Inflammatory macrophage treated with lipopolysaccharide for 4 hours (primary cell): Measurements from ENCODE around the gene RFX4.

ENCODE experiments used
- DNase-seq: peaks from one replicate; pipeline ENCODE4 v3.0.0-alpha.2; 2020

The RFX4 gene

DNA sequence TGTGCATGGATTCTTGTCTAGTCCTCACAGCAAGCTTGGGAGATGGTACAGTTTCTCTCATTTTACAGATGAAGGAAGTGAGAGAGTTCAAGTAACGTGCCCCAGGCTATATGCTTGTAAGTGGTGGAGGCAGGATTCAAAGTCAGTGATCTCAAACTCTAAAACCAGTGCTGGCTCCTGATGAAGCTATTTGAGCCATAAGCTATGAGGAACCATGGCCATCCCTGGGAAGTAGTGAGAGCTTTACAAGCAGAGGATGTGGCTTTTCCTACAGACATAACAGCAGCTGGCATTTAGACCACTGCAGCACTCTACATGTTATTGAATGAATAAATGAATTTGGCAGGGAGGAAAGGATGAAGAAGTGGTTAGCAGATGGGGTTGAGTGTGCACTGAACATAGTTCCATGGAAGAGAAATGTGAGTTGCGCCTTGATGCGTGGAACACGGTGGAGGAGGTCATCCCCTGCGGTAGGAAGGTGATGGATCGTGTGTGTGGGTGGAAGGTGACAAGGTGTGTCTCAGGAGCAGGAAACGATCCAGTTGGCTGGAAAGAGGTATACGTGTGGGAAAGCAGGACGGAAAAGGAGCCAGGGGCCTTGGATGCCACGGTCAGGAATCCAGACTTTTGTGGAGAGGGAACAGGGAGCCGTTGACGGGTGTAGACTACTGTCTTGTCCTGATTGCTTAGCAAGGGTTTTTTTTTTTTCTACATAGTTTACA is 65.2 kb downstream of the RFX4 start:
- no peak for DNase-seq

- DNase-seq = no peak
These were observed 65.9 kb downstream of the RFX4 start for GRCh38 chr12:106648736-106649135.

DNA sequence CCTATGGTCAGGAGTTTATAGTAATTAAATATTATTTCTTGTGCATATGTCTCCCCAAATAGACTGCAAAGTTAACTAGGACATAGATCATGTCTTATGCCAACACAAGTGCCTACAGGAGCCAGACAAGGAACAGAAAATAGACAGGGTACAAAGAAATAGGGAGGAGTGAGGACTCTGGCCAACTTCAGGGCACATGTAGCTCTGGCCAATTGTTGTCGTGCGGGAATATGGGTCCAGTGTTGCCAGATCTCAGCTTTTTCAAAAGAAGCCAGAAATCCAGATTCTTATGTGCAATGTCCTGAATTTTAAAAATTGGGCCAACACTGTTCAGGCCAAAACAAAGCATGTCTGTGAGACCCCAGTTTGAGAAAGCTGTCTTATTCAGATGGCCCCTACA is 68.7 kb downstream of the RFX4 start:
- DNase-seq = no peak

- no peak for DNase-seq
These were observed 69.8 kb downstream of the RFX4 start for GRCh38 chr12:106652510-106653015.

- DNase-seq = peak; percentile 24
These were observed 72.8 kb downstream of the RFX4 start for GRCh38 chr12:106655577-106655976.

GRCh38 chr12:106657488-106657887 is 74.7 kb downstream of the RFX4 start:
- DNase-seq = no peak

GRCh38 chr12:106663385-106663784 is 80.6 kb downstream of the RFX4 start:
- no peak for DNase-seq

DNA sequence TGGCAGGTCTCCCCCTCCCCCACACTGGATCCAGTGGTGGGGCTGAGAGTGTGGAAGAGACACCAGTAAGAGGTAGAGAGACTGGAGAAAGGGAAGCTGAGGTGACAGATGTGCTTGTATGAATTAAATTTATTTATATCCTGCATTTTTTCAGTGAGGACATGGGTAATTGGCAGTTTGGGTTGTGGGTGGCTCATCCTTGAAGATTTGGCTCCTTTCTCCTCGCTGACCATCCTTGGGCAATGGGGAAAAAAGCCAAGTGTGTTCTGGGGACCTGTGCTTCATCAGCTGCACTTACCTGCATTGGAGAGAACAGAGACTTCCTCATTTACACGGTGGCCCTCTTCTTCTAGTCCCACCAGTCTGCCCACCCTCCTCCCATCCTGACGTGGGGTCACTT is 86.4 kb downstream of the RFX4 start:
- no peak for DNase-seq

DNA sequence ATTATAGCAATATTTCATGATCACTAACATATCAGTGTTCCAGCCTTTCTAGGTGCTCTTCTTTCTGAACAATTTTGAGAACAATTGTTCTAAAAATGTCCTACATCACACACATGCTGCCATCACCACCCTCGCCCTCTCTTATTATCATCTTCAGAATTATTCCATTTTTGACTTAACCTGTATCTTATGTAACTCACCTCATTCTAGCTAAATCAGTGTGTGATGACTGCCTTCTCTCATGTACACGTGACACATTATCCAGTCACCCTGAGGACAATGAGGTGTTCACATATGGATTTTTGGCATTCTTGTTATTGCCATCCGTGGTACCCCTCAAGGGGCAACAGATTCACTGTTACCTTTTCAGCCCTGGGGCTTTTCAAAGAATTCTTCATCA is 87.3 kb downstream of the RFX4 start:
- no peak for DNase-seq

DNA sequence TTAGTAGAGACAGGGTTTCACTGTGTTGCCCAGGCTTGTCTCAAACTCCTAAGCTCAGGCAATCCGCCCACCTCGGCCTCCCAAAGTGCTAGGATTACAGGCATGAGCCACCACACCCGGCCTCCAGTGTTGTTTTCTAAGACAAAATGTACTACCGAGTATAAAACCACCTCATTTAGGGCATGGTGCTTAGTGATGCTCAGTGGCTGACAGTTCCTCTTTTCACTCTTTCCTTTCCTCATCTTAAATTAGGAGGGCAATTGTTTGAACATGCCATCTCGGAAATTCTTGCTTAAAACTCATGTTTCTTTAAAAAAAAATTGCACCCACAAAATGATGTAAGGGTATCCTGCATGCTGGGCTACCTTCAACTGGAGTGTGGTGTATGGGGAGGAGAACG is 89.0 kb downstream of the RFX4 start:
- no peak for DNase-seq

DNA sequence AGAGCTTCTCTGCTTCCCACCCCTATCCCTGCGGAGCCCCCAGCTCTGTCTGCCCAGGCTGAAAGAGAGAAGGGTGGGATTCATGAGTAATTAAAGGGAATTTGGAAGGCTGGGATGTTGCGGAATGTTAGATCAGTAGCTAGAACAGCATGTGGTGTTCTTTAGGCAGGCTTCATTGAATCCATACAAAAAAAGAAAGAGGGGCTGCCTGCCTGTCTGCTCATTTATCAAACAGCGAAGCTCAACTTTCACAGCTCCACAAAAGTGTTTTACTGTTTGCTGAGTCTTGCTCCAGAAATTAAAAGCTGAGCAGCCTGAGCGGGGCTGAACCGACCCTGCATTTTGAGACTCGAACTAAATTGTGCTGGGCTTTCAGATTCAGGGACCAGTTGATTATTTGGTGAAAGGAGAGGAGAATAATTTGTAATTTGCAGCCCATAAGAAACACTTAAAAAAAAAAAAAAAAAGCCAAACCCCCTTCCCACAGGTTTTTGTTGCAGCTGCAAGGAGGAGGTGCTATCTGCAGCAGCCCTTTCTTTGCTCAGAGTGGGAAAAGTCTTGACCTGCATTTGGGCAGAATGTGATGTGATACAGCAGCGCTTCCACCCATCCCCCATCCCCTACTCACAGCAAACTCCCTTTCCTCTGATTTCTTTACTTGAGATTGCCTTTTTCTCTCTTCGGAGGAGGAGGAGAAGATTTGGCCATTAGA is 89.7 kb downstream of the RFX4 start:
- DNase-seq = no peak

DNA sequence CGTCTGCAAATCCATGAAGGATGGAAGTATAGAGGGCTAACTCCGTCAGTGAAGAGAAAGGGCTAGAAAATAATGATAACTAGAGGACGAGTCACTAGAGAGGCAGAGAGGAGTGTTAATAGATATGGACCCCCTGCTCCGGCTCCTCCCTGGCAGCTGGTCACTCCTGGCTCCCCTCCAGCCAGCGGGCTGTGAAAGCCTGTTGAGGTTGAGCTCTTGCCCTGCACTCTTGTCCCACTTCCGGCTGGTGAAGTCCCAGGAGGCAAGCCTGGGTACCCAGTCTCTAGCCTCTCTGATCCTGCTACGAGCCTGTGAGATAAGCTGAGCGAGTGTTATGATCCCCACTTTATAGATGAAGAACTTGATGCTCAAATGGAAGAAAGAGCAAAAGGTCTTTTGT is 90.3 kb downstream of the RFX4 start:
- DNase-seq = no peak

DNA sequence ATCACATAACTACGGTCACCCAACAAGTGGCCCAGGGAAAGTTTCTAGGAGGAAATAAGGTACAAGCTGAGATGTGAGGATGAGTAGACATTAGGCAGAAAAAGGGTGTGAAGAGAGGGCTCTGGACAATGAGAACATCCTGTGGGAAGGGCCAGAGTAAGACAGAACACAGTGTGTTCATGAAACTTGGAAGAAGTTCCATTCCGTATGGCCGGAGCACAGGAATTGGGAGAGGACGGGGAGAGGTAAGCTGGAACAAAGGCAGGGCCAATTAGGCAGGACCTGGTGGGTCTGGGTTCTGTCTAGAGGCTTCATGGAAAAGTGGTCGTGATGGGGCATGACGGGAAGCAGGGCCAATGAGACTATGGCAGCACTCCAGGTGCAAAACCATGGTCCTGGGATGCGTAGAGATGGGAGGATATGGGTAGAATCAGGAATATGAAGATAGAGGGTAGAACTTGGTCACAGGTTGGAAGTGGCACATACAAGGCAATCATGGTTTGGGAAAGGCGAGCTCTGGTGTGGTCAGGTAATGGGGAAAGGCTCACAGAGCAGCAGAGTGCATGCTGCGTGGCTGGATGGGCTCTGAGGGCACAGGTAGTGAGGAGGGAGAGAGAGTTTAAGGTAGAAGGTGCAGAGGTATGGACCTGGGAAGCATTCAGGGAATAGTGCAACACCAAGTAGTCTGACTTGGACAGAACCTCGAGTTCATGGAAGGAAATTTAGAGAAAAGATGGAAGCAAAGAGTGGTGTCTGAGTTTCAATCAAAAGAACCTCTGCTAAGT is 93.0 kb downstream of the RFX4 start:
- DNase-seq = no peak

DNA sequence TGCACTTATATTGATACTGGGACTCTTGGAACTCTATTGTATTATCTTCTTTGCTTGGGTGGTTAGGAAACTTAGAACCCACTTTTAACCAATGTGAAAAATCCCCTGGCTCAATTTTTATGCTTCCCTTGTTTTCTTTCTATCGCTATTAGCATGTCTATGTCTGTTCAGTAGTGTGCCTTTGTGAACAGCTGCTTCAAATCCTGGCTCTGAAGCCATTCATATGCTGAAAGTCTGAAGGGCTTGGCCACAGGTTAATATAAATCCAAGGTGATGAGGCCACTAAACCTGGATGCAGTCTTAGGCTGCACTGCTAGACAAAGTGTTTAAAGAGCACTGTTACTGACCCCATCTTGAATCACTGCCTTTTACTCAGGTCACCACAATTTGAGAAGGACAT is 96.8 kb downstream of the RFX4 start:
- DNase-seq = no peak

DNA sequence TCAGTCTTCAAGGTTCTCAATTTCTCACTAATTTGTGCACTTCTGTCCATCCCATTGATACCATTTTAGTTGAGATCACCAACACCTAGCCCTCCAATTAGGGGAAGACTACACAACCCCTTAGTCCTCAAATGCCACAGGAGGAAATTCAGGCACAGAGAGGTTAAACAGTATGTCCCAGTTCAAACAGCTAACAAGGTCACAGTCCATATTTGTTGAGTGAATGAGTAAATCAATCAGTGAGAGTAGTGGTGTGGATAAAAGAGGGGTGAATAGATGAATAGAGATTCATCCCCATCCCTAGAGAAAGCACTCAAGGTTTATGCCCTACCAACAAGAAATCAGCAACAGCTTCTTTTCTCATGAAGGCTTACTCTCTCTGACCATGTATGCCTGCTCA is 97.5 kb downstream of the RFX4 start:
- DNase-seq = no peak

DNA sequence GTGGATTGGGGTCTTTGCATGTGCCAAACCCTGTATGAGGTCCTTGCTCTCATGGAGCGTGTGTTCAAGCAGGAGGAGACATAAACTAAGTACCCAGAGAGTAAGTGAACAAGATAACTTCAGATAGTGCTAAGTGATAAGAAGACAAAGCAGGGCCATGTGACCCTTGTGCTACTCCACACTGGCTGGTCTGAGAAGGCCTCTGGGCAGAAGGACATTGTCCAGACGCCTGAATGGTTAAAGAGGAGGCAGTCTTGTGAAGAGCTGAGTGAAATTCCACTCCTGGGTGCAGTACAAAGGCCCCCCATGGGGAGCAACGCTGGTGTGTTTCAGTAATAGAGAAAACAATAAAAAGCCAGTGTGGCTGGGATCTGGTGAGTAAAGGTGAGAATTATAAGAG is 98.4 kb downstream of the RFX4 start:
- no peak for DNase-seq

- DNase-seq = peak; percentile 4
These were observed 99.9 kb downstream of the RFX4 start for GRCh38 chr12:106682594-106683234.

GRCh38 chr12:106684497-106684896 is 101.7 kb downstream of the RFX4 start:
- no peak for DNase-seq

DNA sequence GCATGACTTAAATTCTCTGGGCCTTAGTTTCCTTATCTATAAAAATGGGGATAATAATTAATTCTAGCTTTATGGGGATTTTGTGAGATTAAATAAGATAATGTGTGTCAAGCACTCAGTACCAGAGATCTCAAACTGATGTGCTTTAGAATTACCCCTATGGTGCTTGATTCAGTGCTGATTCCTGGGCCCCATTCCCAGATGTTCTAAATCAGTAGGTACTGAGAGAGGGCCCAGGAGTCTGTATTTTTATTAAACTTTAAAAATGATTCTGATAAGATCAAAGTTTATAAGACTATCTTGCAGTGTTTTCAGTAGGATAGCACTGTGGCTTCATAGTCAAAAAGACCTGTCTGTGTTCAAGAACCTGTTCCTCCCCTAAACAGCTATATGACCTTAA is 102.6 kb downstream of the RFX4 start:
- no peak for DNase-seq

- no peak for DNase-seq
These were observed 104.9 kb downstream of the RFX4 start for GRCh38 chr12:106687672-106688071.

DNA sequence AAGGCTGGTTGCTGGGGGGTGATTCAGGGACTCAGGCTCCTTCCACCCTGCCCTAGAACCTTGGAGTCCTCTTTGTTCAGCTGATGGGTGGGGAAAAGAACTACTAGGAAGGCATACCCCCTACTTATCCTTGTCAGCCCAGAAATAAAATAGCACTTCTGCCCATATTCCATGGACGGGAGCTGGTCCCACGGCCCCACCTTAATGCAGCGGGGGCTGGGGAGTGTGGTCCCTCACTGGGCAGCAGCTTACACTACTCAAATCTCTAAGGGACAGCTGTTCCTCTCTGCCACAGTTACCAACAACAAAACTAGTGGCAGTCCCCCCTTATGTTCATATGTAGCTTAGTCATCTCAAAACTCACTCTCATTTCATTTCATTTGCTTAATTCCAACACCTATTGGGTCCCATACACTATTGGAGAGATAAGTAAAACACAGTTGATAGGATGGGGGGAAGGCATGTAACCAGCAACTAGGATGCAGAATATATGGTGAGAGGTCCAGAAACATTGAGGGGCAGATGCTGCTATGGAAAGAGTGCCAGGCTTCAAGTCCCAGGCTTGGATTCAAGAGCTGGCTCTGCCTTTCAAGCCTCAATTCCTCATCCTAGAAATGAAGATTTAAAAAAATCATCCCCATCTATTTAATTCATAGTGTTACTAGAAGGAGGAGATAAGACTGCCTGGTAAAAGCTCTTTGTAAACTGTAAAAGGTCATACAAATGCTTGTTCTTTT is 107.9 kb downstream of the RFX4 start:
- no peak for DNase-seq

- peak; percentile 23 for DNase-seq
These were observed 109.2 kb downstream of the RFX4 start for GRCh38 chr12:106692033-106692432.
